Lower leg skin (tissue), 4 donors: ENCODE measurements around the gene THSD4. TPM values are rescaled to one million over a fixed set of nuclear protein-coding genes. Genes with fewer than 3 reads are reported as not detected.
"Not testable (repeated sequence)": the region's sequence is repeated elsewhere in the genome, so short reads cannot be mapped to it uniquely, and the experiment has no call there.

Source experiments
- DNase-seq, 2 donors: peaks; one replicate each; pipeline ENCODE4 v3.0.0-alpha.2; 2019; ENCODE audit warnings: low spot score in 2 of 2
- H3K4me3 ChIP-seq: fragments of 200-600 bp; sonication (generic); 2 replicates; pipeline ENCODE4 v1.5.1; 2017; ENCODE audit warnings: mild to moderate bottlenecking, low read depth; ENCODE audit not compliant: poor library complexity, severe bottlenecking
- POLR2A ChIP-seq, 2 donors: fragments of 450-650 bp; IDR thresholded peaks; one replicate each; pipeline ENCODE4 v1.6.1; 2016 to 2017; ENCODE audit warnings: antibody characterized with exemption in 2 of 2, mild to moderate bottlenecking in 1 of 2, moderate library complexity in 1 of 2
- WGBS, 2 donors: methylation state at CpG; one replicate each; pipeline ENCODE4 v1.1.5; 2018; 5-methylcytosine and 5-hydroxymethylcytosine counted together
- intact Hi-C: fragments of 100-400 bp; cut with DNase I; formaldehyde crosslinking; loops from one replicate; pipeline ENCODE4 v1.15.0; 2023; ENCODE audit warnings: low total_unique reads
- total RNA-seq, 4 donors: library from RNA; depleted of rRNA; stranded (reverse); fragments of >200 nt; gene quantifications; one replicate each; pipeline ENCODE4 v1.1.0, GENCODE V29; 2016
- TF ChIP-seq, protein P1 (sequence below), 3 donors: fragments of 450-650 bp; IDR thresholded peaks; one replicate each; pipeline ENCODE4 v1.5.1; 2016; ENCODE audit warnings: antibody characterized with exemption in 3 of 3, mild to moderate bottlenecking in 3 of 3, moderate library complexity in 2 of 3

Gene THSD4
- total RNA-seq, 4 donors from 2014 or later = 9.3 to 39.2 (median 32.8) TPM

DNA sequence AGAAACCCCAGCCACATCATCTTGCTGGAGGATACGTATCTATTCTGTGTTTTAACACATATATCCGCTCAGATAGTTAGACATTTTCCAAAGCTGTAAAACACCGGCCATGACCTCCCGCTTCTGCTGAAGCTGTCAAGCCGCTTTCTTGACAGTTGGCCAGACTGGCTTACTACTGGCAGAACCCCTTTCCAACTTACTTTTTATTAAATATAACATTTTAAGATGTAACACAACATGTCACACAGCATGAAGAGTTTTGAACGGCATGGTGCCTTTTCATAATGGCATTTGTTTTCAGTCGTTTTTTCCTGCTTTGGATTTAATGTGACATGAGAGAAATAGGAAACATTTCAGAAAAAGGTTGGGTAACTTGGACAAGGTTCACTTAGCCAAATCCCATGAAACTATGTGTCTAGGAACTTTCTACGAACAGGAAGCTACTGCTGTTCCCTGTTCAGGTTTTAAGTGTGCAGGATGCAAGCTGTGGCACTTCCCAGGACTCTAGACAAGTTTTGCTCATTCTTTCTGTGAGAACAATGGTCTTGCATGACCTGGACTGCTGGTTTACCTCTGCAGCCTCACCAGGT lies 281.4 kb downstream of the THSD4 start:
- 76 to 77% methylated on average over 8 of the region's 8 CpGs for WGBS, 2 donors
- no peak overlapping the region for H3K4me3 ChIP-seq
- TF ChIP-seq POLR2A (IDR thresholded peaks at IDR 0.05) = no peak
- TF ChIP-seq, protein P1, sequence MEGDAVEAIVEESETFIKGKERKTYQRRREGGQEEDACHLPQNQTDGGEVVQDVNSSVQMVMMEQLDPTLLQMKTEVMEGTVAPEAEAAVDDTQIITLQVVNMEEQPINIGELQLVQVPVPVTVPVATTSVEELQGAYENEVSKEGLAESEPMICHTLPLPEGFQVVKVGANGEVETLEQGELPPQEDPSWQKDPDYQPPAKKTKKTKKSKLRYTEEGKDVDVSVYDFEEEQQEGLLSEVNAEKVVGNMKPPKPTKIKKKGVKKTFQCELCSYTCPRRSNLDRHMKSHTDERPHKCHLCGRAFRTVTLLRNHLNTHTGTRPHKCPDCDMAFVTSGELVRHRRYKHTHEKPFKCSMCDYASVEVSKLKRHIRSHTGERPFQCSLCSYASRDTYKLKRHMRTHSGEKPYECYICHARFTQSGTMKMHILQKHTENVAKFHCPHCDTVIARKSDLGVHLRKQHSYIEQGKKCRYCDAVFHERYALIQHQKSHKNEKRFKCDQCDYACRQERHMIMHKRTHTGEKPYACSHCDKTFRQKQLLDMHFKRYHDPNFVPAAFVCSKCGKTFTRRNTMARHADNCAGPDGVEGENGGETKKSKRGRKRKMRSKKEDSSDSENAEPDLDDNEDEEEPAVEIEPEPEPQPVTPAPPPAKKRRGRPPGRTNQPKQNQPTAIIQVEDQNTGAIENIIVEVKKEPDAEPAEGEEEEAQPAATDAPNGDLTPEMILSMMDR (IDR thresholded peaks at IDR 0.05) = no peak
- DNase-seq = no peak
- intact Hi-C loops = no loop called here

DNA sequence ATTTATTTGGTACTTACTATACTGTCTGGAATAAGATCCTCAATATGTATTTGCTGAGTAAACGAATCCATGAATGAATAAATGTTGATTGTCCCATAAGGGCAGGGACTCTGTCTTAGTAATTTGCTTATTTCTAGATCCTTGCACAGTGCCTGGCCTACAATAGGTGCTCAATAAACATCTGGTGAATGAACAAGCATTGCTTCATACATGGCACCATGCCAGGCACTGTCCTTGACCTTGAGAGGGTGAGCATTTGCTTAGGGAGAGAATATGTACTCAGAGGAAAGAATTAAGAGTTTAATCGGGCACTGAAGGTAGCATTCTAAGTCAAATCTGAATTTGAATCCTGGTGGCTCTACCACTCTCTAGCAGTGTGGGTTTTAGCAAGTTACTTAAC lies 282.1 kb downstream of the THSD4 start:
- 85 to 90% methylated on average over 2 of the region's 2 CpGs for WGBS, 2 donors
- TF ChIP-seq POLR2A (IDR thresholded peaks at IDR 0.05) = no peak
- TF ChIP-seq, protein P1 (IDR thresholded peaks at IDR 0.05) = no peak
- no peak overlapping the region for H3K4me3 ChIP-seq
- intact Hi-C loops = no loop called here
- no peak for DNase-seq

DNA sequence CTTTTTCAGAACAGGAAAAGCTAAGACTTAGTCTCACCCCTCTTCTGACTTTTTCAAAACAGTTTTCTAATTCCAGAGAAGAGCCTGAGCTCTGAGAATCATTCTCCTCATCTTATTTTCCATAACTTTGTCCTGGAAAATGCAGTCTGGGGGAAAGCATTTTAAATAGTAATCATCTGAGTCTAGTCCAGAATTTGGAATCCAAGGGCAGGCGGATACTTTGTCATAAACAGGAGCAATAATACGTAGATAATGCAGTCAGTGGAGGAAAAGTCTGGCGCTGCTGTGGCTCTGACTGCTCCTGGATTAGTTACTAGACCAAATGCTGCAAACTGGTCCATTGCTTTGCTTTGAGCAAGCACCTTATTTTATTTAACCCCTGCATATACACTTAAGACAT lies 285.0 kb downstream of the THSD4 start:
- intact Hi-C loops = no loop called here
- TF ChIP-seq POLR2A (IDR thresholded peaks at IDR 0.05) = no peak
- TF ChIP-seq, protein P1 (IDR thresholded peaks at IDR 0.05) = no peak
- H3K4me3 ChIP-seq = no peak overlapping the region
- 53 to 75% methylated on average over 3 of the region's 3 CpGs for WGBS, 2 donors
- DNase-seq = no peak

DNA sequence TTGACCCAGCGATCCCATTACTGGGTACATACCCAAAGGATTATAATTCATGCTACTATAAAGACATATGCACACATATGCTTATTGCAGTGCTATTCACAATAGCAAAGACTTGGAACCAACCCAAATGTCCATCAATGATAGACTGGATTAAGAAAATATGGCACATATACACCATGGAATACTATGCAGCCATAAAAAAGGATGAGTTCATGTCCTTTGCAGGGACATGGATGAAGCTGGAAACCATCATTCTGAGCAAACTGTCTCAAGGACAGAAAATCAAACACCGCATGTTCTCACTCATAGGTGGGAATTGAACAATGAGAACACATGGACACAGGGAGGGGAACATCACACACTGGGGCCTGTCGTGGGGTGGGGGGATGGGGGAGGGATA lies 286.5 kb downstream of the THSD4 start:
- intact Hi-C loops = not testable (repeated sequence)
- WGBS, 2 donors = 92 to 98% methylated on average over 3 of the region's 3 CpGs

DNA sequence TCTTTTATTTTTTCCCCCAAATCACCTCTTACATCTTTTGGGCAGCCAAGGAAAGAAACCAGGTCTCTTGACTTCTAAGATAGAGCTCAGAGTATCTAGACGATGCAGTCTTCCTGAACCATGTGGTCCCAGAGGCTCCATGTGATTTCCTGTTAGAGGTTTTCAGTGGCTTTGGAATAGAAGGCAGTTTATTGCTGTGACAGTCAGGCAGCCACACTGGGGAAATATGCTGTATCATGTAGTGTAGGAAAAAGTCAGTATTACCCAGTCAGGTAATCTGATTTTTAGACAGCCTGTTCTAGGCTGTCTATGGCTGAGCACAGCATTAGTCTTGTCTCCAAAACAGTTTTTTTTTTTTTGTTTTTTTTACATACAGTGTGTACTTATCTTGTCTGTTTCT lies 294.3 kb downstream of the THSD4 start:
- intact Hi-C loops = no loop called here
- TF ChIP-seq, protein P1 (IDR thresholded peaks at IDR 0.05) = no peak
- no peak for TF ChIP-seq POLR2A (IDR thresholded peaks at IDR 0.05)
- no peak for DNase-seq
- H3K4me3 ChIP-seq = no peak overlapping the region
- 40 to 44% methylated on average over 1 of the region's 1 CpG for WGBS, 2 donors

More for the DNA sequence above, 286.5 kb downstream of the THSD4 start:
- H3K4me3 ChIP-seq, DNase-seq: not testable (repeated sequence)

DNA sequence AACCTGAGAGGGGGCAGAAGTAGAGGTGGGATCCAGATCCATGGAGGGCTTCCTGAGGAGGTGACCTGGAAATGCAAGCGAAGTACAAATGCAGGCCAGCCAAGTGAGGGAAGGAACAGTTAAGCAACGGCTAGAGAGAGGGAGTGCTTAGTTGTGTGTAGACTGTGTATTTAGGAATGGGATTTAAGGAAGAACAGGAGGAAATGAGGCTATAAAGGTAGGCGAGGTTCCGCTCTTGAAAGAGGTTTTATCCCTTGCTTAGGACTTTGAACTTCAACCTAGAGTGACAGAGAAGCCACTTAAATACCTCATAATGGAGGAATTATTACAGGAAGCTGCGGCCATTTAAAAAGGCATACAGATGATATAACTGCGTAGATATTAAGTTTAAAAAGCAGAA lies 295.1 kb downstream of the THSD4 start:
- 87 to 97% methylated on average over 6 of the region's 6 CpGs for WGBS, 2 donors
- H3K4me3 ChIP-seq = no peak overlapping the region
- DNase-seq = no peak
- intact Hi-C loops = no loop called here
- TF ChIP-seq, protein P1 (IDR thresholded peaks at IDR 0.05) = no peak
- TF ChIP-seq POLR2A (IDR thresholded peaks at IDR 0.05) = no peak
